ENCODE measurements around the gene BATF3. TPM values are rescaled to one million over a fixed set of nuclear protein-coding genes. Genes with fewer than 3 reads are reported as not detected.

Gene BATF3
- total and polyA plus RNA-seq, 2 donors (not counting 3 experiments of a cell fraction or from before 2014, with no cell fraction given) = 0.69 to 1.9 TPM

GRCh38 chr1:212644866-212645545 is 54.6 kb downstream of the BATF3 start:
- H3K4me1 ChIP-seq (ENCODE audit: control insufficient read depth, extremely low read depth, insufficient read depth, low read length) = peaks cover 10% of the 10 kb centered on the region
- H3K36me3 ChIP-seq (ENCODE audit: control insufficient read depth in 2 of 2, extremely low read depth in 1 of 2, insufficient read depth in 2 of 2, low read length in 2 of 2) = no peaks in the 10 kb centered on the region
- H3K4me3 ChIP-seq (replicated peaks in 1 of 3; ENCODE audit: insufficient read depth in 1 of 3, low read depth in 1 of 3, low read length in 3 of 3) = no peak overlapping the region
- no peaks in the 10 kb centered on the region for H3K9me1 ChIP-seq (replicated peaks; ENCODE audit: control insufficient read depth, extremely low read depth, insufficient read depth, low read length)
- no peaks in the 10 kb centered on the region for H4K20me1 ChIP-seq (replicated peaks; ENCODE audit: control insufficient read depth, extremely low read depth, insufficient read depth, low read length)
- H3K4me2 ChIP-seq (ENCODE audit: insufficient read depth, low read length) = no peak overlapping the region
- no peak for FAIRE-seq
- peaks cover 0 to 3% of the 10 kb centered on the region in 2 experiments for H3K27me3 ChIP-seq (ENCODE audit: control insufficient read depth in 2 of 2, insufficient read depth in 2 of 2, low read length in 2 of 2)
- H3K27ac ChIP-seq (ENCODE audit: insufficient read depth, low read depth, low read length) = no peak overlapping the region
- dilution Hi-C loops (cut with MboI; ENCODE audit: extremely low pct_ligation_motif_present, low sequenced_read_pairs) = no loop called here
- ChIA-PET POLR2A (interaction anchor here (1.0 kb wide), 1 partner anchor 37 kb away, joined by 3 read pairs; the partner anchor contains the start of gene ATF3), CTCF (interaction anchor here (1.3 to 4.1 kb wide), 2 partner anchors 20 to 22 kb away, joined by 3 to 23 read pairs; no protein-coding TSS in a partner anchor)
- BruUV-seq (replicated peaks) = no TSS peak
- H3K9me3 ChIP-seq (replicated peaks; ENCODE audit: control insufficient read depth, insufficient read depth, low read length) = no peaks in the 10 kb centered on the region
- intact Hi-C loops (cut with micrococcal nuclease) = no loop called here
- no peak overlapping the region for H2AFZ ChIP-seq (ENCODE audit: low read depth, low read length)
- no peaks in the 10 kb centered on the region for H3K79me2 ChIP-seq (ENCODE audit: control insufficient read depth, insufficient read depth, low read length)
- no peak overlapping the region for H3K9ac ChIP-seq (replicated peaks; ENCODE audit: extremely low read depth, insufficient read depth, low read length)
- DNase-seq (ENCODE audit: low read depth, low spot score) = no peak
- TF ChIP-seq GATA2 (IDR thresholded peaks at IDR 0.05; ENCODE audit: insufficient read depth, insufficient read length, low read depth, low read length) (no peak), FOS (IDR thresholded peaks at IDR 0.05; ENCODE audit: borderline replicate concordance, insufficient read depth, low read length) (no peak), POLR2AphosphoS5 (IDR thresholded peaks at IDR 0.05; ENCODE audit: insufficient read depth, low read depth, low read length) (no peak), JUN (IDR thresholded peaks at IDR 0.05; ENCODE audit: borderline replicate concordance, insufficient read depth, insufficient read length, low read depth) (no peak), POLR2A (IDR thresholded peaks at IDR 0.05; ENCODE audit: low read depth, low read length) (no peak), MYC (IDR thresholded peaks at IDR 0.05; ENCODE audit: low read depth, low read length) (no peak), MAX (IDR thresholded peaks at IDR 0.05; ENCODE audit: insufficient read depth, insufficient read length) (no peak), CTCF (IDR thresholded peaks at IDR 0.05; ENCODE audit: extremely low read depth in 1 of 2, insufficient read depth in 1 of 2, low read depth in 1 of 2, low read length in 2 of 2) (no peak), EZH2 (IDR thresholded peaks at IDR 0.05; ENCODE audit: borderline replicate concordance, low read depth, low read length, severe bottlenecking) (no peak)

All from endothelial cell of umbilical vein (primary cell).